CD4-positive, alpha-beta T cell treated with Interleukin-17A for 4 hours (primary cell): ENCODE results near the gene ENPEP.
"Not testable (repeated sequence)": the region's sequence is repeated elsewhere in the genome, so short reads cannot be mapped to it uniquely, and the experiment has no call there.

Source experiments
- DNase-seq: peaks from one replicate; pipeline ENCODE4 v3.0.0-alpha.2; 2020; ENCODE audit warnings: mixed read lengths

Gene ENPEP

DNA sequence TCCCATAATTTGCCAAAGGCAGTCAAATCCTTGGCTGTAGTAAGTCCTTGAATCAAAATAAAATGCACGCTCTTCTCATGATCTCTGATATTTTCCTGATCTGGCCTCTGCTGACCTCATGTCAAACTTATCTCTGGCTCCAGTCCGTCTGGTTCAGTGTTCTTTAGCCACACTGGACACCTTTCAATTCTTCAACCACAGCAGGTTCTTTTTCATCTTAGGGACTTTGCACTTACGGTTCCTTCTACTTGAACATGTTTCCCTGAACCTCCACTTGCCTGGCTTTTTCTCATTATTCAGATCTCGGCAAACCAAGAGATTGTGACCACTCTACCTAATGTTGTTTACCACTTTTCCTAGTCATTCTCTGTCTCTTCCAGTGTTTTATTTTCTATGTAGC is 10.3 kb downstream of the ENPEP start:
- no peak for DNase-seq

DNA sequence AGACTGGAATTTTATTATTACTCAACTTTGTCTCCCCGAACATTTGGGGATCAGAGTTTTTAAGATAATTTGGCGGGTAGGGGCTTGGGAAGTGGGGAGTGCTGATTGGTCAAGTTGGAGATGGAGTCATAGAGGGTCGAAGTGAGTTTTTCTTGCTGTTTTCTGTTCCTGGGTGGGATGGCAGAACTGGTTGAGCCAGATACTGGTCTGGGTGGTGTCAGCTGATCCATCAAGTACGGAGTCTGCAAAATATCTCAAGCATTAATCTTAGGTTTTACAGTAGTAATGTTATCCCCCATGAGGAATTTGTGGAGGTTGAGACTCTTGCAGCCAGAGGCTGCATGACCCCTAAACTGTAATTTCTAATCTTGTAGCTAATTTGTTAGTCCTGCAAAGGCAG is 10.9 kb downstream of the ENPEP start:
- DNase-seq: not testable (repeated sequence)

DNA sequence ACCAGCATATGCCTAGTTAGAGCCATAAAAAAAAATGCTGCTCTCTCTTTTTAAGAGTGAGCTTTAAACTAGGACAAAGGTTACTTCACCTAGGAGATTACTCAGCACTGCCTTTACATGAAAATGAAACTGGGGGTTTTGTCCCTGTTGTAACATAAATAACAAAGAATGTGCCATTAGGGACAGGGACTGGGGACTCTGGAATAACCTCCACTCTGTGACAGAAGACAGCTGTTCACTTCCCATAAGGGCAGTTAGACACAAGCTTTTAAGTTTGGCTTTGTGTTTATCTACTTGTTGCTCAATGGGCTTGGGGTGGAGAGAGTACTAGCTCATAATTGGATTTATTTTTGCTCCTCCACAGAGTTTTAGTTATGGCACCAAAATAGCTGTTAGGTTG is 11.9 kb downstream of the ENPEP start:
- DNase-seq: no peak

DNA sequence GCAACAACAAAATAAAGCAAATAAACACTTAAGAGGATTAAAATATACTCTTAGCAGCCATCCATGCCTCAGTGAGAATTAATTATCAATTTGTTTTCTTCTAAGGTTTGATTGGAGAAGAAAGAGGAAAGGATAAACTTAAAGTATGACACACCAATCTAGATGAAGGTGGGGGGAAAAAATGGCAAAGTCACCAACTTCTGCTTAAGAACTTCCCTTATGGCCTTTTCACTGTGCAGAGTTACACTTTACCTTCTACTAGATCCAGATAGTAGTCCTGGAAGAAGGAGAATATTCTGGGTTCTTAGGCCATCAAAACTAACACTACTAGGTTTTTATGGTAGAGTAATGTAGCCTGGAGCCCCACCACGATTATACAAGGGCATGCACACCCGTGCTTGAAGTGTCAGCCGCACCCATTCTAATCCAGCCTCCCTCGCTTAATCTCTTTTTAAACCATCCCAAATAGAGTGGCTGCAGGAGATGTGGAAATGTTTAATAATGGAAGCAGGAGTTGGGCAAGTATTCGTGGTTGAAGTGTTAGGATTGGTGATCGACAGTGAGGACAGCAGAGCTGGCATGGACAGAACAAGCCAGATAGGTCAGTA is 14.1 kb downstream of the ENPEP start:
- DNase-seq: no peak

DNA sequence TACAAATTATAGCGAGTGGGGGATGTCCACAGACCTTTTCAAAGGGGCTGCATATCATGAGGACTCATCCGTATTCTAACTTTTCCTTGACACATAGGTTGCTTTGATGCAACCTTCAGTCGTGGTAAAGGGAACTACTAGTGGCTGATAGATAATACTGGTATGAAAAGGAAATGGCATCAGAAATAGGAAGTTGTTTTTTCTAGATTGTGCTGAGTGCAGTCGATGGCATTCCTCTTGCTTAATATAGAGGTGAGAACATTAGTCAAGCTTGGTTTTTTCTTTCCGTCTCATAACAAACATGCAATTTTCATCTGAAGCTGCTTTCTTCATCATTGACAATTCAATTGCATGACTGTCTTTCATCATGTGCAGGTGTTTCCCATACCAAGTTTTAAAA is 16.6 kb downstream of the ENPEP start:
- no peak for DNase-seq

DNA sequence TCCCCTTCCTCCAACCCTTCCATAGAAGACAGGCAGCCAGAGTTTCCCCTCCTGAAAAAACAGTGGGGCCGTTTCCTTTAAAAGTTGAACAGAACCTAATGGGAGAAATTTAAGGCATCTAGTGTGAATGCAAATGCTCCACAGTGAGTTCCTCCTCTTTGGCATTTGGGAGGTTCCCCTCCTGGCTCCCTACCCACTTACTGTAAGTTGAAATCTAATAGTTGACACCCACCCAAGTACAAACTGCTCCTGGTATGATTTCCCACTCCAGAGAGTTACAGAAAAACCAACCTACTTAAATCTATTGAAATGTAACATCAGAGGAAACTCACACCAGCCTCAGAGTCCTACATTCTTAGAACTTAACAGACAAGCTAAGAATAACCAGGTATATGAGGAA is 17.6 kb downstream of the ENPEP start:
- no peak for DNase-seq

DNA sequence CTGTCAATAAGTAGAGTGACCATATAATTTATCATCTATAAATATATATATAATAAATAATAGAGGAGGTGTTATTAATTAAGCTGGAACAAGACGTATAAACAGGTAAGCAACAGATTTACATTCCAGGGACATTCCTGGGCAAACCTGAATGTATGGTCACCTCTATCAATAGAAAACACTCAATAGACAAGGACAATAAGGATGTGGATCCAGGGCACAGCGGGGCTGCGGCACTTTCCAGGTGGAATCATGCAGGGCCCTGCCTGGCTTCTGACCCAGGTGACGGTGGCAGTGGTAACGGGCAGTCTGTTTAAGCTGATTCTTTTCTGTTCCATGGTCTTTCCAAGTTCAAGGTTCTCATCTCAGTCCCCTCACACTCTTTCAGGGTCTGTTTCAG is 22.5 kb downstream of the ENPEP start:
- no peak for DNase-seq

DNA sequence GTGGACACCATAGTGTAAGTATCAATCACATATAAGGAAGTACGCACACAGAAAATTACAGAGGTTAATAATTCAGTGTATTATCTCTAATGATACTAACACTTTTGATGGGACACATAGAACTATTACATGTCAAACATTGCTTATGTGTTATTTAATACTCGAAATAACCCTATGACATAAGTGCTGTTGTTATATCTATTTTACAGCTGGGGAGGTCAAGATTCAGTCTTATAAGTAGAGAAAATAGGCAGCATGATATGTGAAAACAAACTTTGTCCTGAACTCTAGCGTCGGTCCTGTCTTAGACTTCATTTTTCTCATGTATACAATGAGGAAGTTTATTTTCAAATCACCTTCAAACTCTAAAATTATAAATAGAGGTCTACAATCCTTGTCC is 23.2 kb downstream of the ENPEP start:
- DNase-seq: no peak

DNA sequence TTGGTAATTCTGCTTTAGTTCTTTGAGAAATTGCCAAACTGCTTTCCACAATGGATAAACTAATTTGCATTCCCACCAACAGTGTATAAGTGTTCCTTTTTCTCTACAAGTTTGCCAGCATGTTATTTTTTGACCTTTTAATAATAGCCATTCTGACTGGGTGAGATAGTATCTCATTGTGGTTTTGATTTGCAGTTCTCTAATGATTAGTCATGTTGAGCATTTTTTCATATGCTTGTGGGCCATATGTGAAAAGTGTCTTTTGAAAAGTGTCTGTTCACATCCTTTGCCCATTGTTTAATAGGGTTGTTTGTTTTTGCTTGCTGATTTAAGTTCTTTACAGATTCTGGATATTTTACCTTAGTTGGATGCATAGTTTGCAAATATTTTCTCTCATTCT is 25.9 kb downstream of the ENPEP start:
- DNase-seq: no peak

DNA sequence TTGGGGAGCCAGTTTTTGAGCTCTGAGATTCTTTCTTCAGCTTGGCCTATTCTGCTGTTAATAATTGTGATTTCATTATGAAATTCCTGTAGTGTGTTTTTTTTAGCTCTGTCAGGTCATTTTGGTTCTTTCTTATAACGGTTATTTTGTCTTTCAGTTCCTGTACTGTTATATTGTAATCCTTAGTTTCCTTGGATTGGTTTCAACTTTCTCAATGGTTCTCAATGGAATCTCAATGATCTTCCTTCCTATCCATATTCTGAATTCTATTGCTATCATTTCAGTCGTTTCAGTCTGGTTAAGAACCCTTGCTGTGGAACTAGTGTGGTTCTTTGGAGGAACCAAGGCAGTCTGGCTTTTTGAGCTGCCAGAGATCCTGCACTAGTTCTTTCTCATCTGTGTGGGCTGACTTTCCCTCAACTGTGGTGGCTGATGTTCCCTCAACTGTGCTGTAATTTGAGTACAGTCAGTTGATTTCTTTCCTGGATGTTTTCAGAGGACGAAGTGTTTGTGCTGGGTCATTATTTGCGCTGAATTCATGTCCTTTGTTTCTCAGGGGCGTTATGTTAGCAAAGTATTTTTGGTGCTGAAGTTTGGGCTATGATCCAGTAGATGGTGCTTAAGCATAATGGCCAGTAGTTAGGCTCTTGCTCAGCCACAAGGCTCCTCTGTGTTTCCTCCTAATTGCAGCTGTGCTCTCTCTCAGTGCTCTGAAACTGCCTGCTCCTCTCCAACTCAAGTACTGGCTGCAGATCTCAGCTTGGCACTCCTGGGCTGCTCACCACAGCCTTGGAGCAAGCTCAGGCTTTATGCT is 27.5 kb downstream of the ENPEP start:
- no peak for DNase-seq

DNA sequence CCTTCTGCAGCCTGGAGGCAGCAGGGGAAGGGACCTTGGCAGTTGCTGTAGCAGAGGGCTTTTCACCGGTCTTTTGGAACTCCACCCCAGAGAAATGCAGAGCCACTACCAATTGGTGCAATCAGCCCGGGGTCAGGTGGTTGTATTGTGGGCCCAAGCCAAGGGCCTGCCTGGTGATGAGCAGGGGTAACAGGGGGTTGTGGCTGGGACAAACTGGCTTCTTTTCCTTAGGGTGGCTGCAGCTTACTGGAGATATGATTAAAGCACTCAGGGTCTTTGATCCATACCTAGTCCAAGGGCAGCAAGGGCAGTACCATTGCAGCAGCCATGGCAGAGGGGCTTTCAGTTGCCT is 28.1 kb downstream of the ENPEP start:
- DNase-seq: no peak

DNA sequence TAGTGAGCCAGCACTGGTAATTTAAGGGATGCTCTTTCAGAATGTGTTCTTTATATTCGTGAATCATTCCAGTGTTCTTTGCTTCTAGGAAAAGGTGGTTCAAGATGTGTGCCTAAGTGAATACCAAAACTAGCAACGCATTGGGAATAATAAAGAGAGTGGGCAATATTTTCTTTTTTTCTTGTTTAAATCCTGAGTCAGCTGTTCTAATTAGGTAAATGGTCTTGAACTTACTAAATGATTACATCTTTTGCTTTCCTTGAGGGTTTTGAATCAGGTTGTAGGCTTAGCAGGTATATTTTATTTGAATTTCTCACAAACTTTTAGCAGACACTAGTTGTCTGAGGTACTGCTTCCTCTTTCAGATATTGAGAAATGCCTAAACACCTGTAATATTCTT is 29.5 kb downstream of the ENPEP start:
- no peak for DNase-seq

DNA sequence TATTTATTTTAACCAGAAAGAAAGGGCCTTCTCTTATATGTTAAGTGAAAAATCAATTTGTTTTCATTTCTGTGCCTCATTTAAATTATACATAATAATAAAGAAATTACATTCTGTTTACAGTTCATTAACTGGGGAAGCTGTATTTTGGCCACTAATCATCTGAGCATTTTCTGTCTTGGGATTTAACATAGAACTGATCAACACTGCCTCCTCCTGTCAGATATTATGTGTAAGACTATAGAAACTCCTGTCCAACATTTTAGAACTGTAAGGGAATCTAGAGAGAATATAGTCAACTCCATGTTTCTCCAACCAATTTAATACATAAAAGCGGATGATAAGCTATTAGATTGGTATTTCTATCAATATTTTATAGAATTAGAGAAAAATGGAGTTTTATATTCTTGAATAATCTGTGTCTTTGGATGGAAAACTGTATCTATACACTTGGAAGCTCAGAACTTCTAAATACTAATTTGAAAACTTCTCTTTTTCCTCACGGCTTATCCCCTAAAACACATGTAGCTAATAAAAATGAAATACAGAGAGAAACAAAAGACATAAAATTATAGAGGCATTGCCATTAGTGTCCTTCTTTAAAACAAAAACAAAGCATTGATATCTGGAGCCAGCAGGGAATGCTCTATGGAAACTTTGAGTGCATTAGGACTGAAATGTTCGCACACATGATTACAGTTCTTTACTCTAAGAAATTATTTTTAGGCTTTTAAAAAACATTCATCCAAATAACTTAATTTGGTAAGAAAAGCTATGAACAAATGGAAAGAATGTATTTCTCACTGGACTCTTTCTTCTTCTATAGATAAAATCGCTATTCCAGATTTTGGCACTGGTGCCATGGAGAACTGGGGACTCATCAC is 33.1 kb downstream of the ENPEP start:
- no peak for DNase-seq

DNA sequence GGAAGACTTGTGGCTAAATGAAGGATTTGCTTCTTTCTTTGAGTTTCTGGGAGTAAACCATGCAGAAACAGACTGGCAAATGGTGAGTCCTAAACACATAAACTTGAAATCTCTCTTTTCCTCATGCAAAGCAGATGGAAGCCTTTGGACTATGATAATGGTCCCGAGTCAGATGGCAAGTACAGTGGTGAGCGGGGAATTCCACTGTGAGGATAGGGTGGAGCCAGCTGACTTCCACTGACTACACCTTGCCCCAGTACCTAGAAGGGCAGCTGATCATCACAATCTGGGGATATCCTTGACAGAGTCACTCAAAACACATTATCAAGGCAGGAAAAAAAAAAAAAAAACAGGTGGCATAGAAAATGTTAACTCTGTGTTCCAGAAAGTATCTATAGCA is 34.3 kb downstream of the ENPEP start:
- no peak for DNase-seq

DNA sequence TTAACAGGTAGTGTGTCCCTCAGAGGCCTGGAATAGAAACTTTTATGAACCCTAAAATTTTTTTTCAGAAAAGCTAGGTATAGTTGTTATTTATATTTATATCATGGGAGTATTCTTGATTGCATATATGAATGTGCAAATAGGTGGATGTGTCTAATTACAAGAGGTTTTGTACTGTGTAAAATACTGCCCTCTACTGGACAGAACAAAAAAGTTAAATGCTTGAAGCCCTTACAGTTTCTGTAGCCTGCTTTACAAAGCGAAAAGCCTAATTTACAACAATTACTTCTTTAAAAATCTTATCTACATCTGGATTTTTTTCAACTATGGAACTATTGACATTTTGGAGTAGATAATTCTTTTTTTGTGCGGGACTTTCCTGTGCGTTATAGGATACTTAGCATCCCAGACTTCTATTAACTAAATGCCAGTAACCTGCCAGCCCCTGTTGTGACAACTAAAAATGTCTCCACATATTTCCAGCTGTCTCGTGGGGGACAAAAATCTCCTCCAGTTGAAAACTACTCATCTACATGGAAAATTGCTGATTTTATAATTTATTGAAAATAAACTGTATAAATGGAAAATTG is 35.1 kb downstream of the ENPEP start:
- DNase-seq: no peak

DNA sequence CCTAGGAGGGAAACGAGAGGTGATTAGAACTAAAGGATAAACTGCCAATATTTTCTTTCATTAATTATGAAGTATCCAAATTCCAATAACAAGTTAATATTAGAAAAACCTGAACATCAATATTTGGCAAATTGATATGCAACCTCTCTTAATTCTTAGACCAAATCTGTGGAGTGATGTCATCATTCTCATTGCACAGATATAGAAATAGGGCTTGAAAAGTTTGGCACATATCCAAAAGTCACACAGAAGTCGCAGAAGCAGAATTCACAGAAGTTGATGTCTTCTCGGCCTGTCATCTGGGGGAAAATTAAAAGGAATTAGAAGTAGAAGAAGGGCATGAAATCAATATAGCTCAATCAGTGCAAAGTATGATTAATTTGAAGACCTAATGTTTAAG is 36.9 kb downstream of the ENPEP start:
- no peak for DNase-seq

DNA sequence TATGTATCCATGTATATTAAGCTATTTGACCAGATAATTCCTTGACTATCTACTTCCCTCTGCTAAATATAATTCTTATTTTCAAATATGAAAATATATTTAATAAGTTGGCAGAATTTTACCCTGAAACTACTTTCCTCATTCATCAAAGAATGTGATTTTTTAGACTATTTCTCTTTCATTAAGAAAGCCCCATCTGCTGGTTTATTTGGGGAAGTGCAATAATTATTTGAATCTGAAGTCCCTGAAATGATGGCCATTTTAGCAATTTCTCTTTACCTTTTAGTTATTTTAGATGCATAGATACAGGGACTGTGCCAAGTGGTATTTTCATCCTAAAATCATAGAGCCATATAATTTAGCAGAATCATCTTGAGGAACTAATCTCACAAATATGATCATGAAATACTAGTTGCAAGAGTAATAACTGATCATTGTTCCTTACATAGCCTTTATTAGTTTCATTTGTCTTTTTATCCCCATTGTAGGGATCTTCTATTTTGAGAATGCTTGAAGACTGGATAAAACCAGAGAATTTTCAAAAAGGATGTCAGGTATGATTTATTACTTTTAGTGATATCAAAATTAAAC is 39.0 kb downstream of the ENPEP start:
- DNase-seq: no peak

DNA sequence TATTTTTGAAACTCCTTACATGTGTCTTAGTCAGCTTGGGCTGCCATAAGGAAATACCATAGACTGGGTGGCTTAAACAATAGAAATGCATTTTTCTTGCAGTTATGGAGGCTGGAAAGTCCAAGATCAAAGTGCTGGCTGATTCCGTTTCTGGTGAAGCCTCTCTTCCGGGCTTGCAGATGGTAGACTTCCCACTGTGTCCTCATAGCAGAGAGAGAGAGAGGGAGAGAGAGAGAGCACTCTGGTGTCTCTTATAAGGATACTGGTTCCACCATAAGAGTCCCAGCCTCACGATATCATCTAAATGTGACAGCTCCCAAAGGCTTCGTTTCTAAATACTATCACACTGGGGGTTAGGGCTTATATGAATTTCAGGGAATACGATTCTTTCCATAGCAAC is 39.7 kb downstream of the ENPEP start:
- no peak for DNase-seq

DNA sequence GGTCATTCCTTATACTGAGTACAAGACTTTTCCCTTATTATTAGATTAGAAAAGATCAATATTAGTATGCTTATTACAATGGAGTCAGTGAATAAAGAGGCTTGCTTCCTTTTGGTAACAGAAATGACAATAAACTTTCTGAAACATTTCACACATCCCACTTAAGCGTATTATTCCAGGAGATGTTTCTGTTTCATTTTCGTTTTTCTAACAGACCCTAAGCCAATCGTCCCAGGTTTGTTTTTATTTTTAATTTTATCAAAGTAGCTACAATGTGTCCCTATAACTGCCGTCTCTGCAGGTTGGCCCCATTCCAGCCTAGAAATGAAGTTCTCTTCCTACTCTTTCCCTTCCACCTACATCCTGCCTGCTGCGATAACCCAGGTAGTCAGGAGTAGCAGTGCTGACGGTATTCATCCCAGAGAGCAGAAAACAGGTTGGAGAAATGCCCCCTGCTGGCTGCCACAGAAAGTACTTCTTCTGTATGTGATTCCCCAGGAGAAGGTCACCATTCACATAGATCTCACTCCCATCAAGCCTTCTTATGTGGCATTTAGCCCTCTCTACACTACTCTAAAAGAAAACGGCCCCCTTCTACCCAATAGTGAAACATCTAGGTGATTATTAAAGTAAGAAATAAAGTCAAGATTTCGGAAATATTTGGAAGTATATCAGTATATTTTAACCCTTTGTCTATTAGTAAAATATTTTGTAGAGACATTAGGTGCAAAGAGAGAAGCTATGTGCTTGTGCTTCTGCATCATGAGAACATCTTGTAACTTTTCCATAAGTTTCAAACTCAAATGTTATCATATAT is 40.4 kb downstream of the ENPEP start:
- peak; percentile 83 for DNase-seq

DNA sequence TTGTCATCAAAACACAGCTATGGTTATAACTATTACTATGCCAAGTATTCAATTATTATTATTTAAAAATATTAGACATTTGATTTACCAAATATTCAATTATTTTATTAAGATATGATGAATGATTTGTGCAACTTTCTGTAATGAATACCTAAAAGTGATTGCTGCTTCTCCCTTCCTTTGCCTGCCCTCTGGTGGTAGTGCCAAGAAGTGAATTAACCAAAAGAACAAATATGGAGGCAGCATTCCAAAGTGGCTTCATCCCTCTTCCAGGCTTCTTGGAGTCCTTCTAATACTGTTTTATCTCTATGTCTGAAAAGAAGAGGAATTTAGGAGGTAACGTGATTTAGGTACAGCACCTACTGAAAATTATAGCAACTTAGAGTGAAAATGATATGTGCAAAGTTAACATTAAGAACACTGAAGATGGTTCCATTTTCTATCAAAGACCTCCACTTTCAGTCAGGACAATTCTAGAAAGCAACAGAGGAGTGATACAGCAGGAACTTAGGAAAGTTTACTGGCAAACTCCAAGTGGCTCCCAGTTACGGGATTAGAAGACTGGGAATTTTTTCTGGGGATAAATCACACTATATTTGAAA is 43.0 kb downstream of the ENPEP start:
- DNase-seq: peak; percentile 34

DNA sequence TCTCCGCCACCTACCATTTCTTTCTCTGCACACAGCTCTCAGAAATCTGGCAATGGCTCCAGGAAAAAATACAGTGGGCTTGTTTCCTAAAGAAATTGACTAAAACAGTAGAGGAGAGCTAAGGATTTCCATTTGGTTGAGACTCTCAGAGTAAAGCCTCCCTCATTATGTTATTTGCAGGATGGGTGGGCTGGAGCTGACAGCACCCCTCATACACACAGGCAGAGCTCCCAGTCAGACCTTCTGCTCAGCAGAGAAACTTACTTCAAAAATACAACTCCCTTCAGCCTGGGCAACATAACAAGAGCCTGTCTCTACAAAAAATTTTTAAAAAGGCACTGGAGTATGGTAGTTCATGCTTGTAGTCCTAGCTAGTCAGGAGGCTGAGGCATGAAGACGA is 44.9 kb downstream of the ENPEP start:
- no peak for DNase-seq

DNA sequence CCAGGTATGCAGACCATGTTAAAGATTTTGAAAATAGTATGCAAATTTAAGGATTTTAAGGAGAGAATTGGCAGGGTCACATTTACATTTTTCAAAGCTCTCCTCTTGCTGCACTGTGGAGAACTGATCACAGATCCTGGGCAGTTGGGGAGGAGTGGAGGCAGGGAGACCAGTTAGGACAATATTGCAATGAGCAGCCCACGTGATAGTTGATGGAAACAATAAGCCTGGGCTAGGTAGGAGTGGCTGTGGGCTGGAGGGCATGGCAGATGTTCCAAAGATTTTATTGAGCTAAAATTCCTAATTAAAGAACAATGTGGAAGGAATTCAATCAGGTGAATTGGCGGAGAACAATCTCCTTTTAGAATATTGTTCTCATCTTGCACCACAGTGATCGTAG is 50.6 kb downstream of the ENPEP start:
- no peak for DNase-seq
